Measurements from ENCODE around the gene HABP4.
A peak's percentile ranks its signal among the peaks of the same experiment; 100 is the strongest.

The HABP4 gene

GRCh38 chr9:96447406-96447805 lies 2.6 kb upstream of the HABP4 start:
- no peak overlapping the region for H3K4me3 ChIP-seq (ENCODE audit: control insufficient read depth, low read depth, low read length)

DNA sequence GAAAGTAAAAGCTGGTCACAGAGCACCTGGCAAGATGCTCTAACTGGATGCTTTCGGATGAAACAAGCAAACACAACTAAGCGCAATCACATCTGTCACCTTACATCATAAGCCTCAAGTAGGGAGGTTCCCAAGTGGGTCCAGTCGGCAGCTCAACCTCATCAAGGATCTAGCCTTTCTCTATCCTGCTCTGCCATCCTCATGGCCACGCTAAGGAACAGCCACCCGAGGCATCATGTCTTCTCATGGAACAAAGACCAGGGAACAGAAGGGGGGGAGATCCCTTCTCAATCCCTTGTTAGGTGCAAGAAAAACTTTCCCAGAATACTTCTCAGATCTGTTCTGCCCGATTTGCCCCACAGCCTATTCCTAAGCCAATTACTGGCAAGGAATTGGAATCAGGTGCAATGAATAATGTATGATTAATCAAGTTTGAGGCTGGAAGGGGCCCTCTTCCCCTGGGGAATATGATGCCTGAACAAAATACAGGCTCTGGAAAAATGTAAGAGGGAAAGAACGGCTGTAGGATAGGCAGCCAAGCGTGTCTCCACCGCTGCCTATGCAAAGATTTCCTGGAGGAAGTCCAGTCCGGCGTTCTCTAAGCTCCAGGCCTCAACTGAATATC lies 1.3 kb upstream of the HABP4 start:
- DNase-seq (ENCODE audit: low read depth) = no peak
- no peak overlapping the region for H3K4me3 ChIP-seq (ENCODE audit: control insufficient read depth, low read depth, low read length)
- no peak for TF ChIP-seq CTCF (IDR thresholded peaks at IDR 0.05; ENCODE audit: control insufficient read depth, insufficient read depth, low read depth, low read length, missing control alignments)

More at GRCh38 chr9:96447406-96447805, 2.6 kb upstream of the HABP4 start:
- TF ChIP-seq CTCF (IDR thresholded peaks at IDR 0.05; ENCODE audit: control insufficient read depth, insufficient read depth, low read depth, low read length, missing control alignments) = no peak
- no peak for DNase-seq (ENCODE audit: low read depth)

DNA sequence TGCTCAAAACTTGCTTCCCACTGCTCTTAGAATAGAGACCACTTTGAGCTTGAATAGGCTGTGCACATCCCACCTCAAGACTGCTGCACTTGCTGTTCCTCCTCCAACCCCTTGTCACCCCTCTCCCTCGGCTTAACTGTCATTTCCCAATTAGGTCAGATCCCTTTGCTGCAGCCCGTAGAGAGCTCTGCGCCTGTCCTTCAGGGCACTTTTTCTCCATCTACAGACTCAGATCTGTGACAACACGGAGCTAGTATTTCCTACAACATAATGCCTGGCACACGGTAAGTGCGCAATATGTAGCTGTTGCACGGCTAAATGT lies 485 bp upstream of the HABP4 start:
- no peak for DNase-seq (ENCODE audit: low read depth)
- peak overlapping the region; percentile 48 for H3K4me3 ChIP-seq (ENCODE audit: control insufficient read depth, low read depth, low read length)
- TF ChIP-seq CTCF (IDR thresholded peaks at IDR 0.05; ENCODE audit: control insufficient read depth, insufficient read depth, low read depth, low read length, missing control alignments) = no peak

- peak overlapping the region; percentile 98 for H3K4me3 ChIP-seq (ENCODE audit: control insufficient read depth, low read depth, low read length)
- TF ChIP-seq CTCF (IDR thresholded peaks at IDR 0.05; ENCODE audit: control insufficient read depth, insufficient read depth, low read depth, low read length, missing control alignments) = no peak
- DNase-seq (ENCODE audit: low read depth) = no peak
Measured at GRCh38 chr9:96450613-96451528, 902 bp downstream of the HABP4 start.

DNA sequence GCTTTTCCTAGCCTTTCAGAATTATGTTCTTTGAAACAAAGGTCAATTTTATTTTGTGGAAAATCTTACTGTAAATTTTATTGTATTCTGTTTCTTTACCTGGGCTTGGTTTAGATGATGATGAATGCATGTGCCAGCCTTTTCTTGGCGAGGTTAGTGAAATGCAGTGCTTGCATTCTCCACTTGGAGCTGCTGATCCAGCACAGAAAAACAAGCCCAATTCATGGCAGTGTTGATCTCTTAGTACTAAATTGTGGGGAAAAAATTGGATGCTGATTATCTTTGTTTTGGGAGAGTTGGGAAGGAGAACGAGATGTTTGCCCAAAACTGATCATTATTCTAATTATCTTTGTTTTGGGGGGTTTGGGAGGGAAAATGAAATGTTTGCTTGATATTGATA lies 3.7 kb downstream of the HABP4 start:
- TF ChIP-seq CTCF (IDR thresholded peaks at IDR 0.05; ENCODE audit: control insufficient read depth, insufficient read depth, low read depth, low read length, missing control alignments) = peak; percentile 76
- H3K4me3 ChIP-seq (ENCODE audit: control insufficient read depth, low read depth, low read length) = no peak overlapping the region
- no peak for DNase-seq (ENCODE audit: low read depth)

DNA sequence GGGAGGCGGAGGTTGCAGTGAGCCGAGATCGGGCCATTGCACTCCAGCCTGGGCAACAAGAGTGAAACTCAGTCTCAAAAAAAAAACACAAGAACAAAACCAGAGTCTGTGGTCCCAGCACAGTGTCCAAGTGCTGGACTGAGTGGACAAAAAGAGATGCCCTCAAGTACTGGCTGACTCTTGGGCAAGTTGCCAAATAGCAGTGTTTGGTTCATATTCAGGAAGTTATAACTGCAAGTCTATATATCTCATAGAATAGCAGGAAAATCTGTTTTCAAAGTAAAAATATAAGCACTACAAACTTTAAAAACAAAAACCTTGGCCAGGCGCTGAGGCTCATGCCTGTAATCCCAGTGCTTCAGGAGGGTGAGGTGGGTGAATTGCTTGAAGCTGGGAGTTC lies 7.3 kb downstream of the HABP4 start:
- TF ChIP-seq CTCF (IDR thresholded peaks at IDR 0.05; ENCODE audit: control insufficient read depth, insufficient read depth, low read depth, low read length, missing control alignments) = no peak
- DNase-seq (ENCODE audit: low read depth) = no peak

More for the DNA sequence above, 7.3 kb downstream of the HABP4 start:
- H3K4me3 ChIP-seq (ENCODE audit: control insufficient read depth, low read depth, low read length) = no peak overlapping the region

Measured in AG09309 (cell line).